Ascending aorta (tissue), 2 donors: ENCODE data around the gene ACP1. TPM values are rescaled to one million over a fixed set of nuclear protein-coding genes. Genes with fewer than 3 reads are reported as not detected.
A peak's percentile ranks its signal among the peaks of the same experiment; 100 is the strongest.

ENCODE experiments used
- DNase-seq, 2 donors: peaks; one replicate each; pipeline ENCODE4 v3.0.0-alpha.2; 2019; ENCODE audit warnings: low spot score in 2 of 2
- H3K27ac ChIP-seq, 2 donors: fragments of 200-600 bp; sonication (generic); one replicate each; pipeline ENCODE4 v1.5.1; 2016 to 2017; ENCODE audit warnings: mild to moderate bottlenecking in 1 of 2
- H3K27me3 ChIP-seq: fragments of 200-600 bp; sonication (generic); one replicate; pipeline ENCODE4 v1.5.1; 2017
- H3K36me3 ChIP-seq, 2 donors: fragments of 200-600 bp; sonication (generic); one replicate each; pipeline ENCODE4 v1.5.1; 2016
- H3K4me1 ChIP-seq, 2 donors: fragments of 200-600 bp; sonication (generic); one replicate each; pipeline ENCODE4 v1.5.1; 2016 to 2017; ENCODE audit warnings: mild to moderate bottlenecking in 1 of 2
- H3K4me3 ChIP-seq, 2 donors: fragments of 200-600 bp; sonication (generic); one replicate each; pipeline ENCODE4 v1.5.1; 2016 to 2017; ENCODE audit warnings: mild to moderate bottlenecking in 1 of 2
- H3K9me3 ChIP-seq, 2 donors: fragments of 200-600 bp; sonication (generic); one replicate each; pipeline ENCODE4 v1.5.1; 2016
- CTCF ChIP-seq, 3 experiments: fragments of 200-600 bp in 2 of 3; fragments of 450-650 bp in 1 of 3; sonication (generic) in 2 of 3; IDR thresholded peaks; one replicate each; pipeline ENCODE4 v1.5.1; 2016 to 2019; ENCODE audit warnings: antibody characterized with exemption in 3 of 3, mild to moderate bottlenecking in 1 of 3, moderate library complexity in 1 of 3
- intact Hi-C: fragments of 100-400 bp; cut with DNase I; formaldehyde crosslinking; loops from one replicate; pipeline ENCODE4 v1.15.1; 2023
- total RNA-seq: library from RNA; depleted of rRNA; stranded (reverse); fragments of >200 nt; gene quantifications from one replicate; pipeline ENCODE4 v1.1.0, GENCODE V29; 2016

ACP1 gene
- total RNA-seq, 1 donor from 2014 or later = 30.8 TPM

DNA sequence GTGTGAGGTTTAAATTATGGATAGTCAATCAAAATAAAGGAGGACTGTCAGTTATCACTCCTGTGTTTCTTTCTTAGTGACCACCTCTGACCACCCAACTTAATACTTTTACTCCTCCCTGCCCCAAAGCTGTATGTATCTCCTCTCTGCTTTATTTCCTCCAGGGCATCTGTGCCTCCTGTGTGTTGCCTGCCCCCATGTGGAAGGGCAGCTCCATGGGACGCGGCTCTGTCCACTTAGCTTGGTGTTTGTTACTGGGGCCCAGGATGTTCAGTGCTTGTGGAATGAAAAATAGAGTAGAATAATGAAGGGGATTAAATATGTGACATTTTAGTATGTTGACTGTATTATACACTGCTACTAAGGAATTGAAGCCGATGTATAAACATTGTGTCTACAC lies 9.8 kb downstream of the ACP1 start:
- Histone ChIP-seq H3K27me3 (no peaks in the 10 kb centered on the region), H3K4me1 (no peaks in the 10 kb centered on the region), H3K36me3 (peaks cover 21 to 47% of the 10 kb centered on the region in 2 donors), H3K27ac (no peak overlapping the region), H3K4me3 (no peak overlapping the region), H3K9me3 (no peaks in the 10 kb centered on the region)
- no peak for TF ChIP-seq CTCF (IDR thresholded peaks at IDR 0.05)
- no peak for DNase-seq
- intact Hi-C loops = no loop called here

DNA sequence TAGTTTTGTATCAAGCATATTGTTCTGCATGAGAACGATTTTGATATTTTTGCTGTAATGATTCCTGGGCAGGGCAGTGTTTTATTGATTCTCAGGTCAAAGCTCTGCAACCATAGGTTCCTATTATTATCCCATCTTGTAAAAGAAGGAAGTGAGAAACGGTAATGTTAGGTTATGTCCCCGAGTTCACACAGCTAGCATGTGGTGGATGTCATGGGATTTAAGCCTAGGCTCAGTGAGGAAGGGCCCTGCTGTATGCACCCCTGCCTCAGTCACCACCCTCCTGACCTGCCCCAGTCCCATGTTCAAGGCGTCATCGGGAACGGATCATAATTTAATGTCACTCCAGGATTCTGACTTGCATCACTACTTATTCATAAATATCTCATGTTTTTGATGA lies 10.7 kb downstream of the ACP1 start:
- peaks cover 18 to 57% of the 10 kb centered on the region in 2 donors for H3K36me3 ChIP-seq
- no peaks in the 10 kb centered on the region for H3K9me3 ChIP-seq
- no peak for TF ChIP-seq CTCF (IDR thresholded peaks at IDR 0.05)
- intact Hi-C loops = no loop called here
- no peaks in the 10 kb centered on the region for H3K27me3 ChIP-seq
- H3K27ac ChIP-seq = no peak overlapping the region
- no peak overlapping the region for H3K4me3 ChIP-seq
- H3K4me1 ChIP-seq = no peaks in the 10 kb centered on the region
- no peak for DNase-seq

DNA sequence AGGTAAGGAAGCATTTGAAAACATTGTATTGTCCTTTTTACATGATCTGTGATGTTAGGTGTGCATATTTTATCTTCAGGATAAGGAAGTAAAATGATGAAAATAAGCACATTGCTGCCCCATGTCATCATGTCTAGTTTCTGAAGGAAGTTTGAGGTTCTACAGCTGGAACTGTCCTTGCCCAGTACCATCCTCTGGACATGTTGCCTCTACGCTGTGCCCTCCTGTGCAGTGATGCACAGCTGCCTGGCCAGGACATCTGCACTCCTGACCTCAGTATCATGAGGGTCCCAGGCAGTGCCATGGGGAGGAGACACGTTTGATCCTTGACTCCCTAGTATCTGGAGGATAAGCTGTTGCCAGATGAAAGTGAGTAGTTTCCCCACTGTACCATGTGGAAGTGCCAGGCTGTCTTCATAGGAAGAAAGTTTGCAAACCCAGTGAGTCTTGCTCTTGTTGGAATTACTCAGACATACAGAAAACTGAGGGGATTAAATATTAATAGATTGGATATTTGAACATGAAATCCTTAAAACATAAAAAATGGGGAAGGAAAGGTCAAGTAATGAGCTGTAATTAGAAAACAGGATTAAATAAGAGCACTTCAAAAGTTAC lies 13.7 kb downstream of the ACP1 start:
- H3K4me1 ChIP-seq = no peaks in the 10 kb centered on the region
- DNase-seq = no peak
- H3K36me3 ChIP-seq = peaks cover 31 to 69% of the 10 kb centered on the region in 2 donors
- intact Hi-C loops = no loop called here
- peak overlapping the region in 1 of 2 donors; percentile 14 for H3K27ac ChIP-seq
- no peak overlapping the region for H3K4me3 ChIP-seq
- no peak for TF ChIP-seq CTCF (IDR thresholded peaks at IDR 0.05)
- no peaks in the 10 kb centered on the region for H3K27me3 ChIP-seq
- no peaks in the 10 kb centered on the region for H3K9me3 ChIP-seq

- H3K27me3 ChIP-seq = no peaks in the 10 kb centered on the region
- peaks cover 31 to 67% of the 10 kb centered on the region in 2 donors for H3K36me3 ChIP-seq
- no peaks in the 10 kb centered on the region for H3K4me1 ChIP-seq
- intact Hi-C loops = no loop called here
- no peak overlapping the region for H3K4me3 ChIP-seq
- no peak for DNase-seq
- TF ChIP-seq CTCF (IDR thresholded peaks at IDR 0.05) = no peak
- peak overlapping the region in 1 of 2 donors; percentile 14 for H3K27ac ChIP-seq
- no peaks in the 10 kb centered on the region for H3K9me3 ChIP-seq
Measured at GRCh38 chr2:278927-279320, 14.2 kb downstream of the ACP1 start.

DNA sequence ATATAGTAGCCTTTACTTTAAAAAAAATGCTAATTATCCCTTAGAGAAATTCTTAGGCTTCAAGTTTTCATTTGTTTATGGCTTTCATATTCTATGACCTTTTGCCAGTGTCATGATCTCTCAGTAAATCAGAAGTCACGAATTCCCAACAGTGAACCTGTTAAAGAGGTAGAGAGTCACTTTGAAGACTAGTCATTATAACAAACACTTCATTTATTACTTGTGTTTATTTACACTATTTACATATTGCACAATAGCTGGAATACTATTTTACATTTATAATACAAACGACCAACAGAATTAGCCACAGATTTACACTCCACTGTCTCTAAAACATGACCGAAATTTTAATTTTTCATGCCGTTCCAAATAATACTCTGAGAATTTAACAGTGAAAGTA lies 14.6 kb downstream of the ACP1 start:
- Histone ChIP-seq H3K27ac (no peak overlapping the region), H3K4me3 (no peak overlapping the region), H3K27me3 (no peaks in the 10 kb centered on the region), H3K9me3 (no peaks in the 10 kb centered on the region), H3K36me3 (peaks cover 31 to 67% of the 10 kb centered on the region in 2 donors), H3K4me1 (peaks cover 0 to 2% of the 10 kb centered on the region in 2 donors)
- no peak for DNase-seq
- intact Hi-C loops = no loop called here
- no peak for TF ChIP-seq CTCF (IDR thresholded peaks at IDR 0.05)
